Hindlimb muscle (tissue), 1 donor: ENCODE measurements around the gene GPHN. TPM values are rescaled to one million over a fixed set of nuclear protein-coding genes. Genes with fewer than 3 reads are reported as not detected.

Experiments used
- DNase-seq: peaks from one replicate; pipeline ENCODE4 v3.0.0-alpha.2; 2013
- polyA plus RNA-seq: library from polyadenylated mRNA; unstranded; fragments of 120-200 nt; gene quantifications from one replicate; pipeline ENCODE4 v1.2.1, GENCODE V29; 2013; ENCODE audit not compliant: insufficient read length

The GPHN gene
- 12.4 TPM for polyA plus RNA-seq

GRCh38 chr14:66507722-66508546, at the start of gene GPHN:
TSS of gene GPHN (plus strand) at chr14:66508147.
- DNase-seq: peak; percentile 97

- DNase-seq: no peak
Observed at GRCh38 chr14:66459603-66460002, 48.3 kb upstream of the GPHN start.

GRCh38 chr14:66464261-66464660, 43.7 kb upstream of the GPHN start:
- DNase-seq: no peak

DNA sequence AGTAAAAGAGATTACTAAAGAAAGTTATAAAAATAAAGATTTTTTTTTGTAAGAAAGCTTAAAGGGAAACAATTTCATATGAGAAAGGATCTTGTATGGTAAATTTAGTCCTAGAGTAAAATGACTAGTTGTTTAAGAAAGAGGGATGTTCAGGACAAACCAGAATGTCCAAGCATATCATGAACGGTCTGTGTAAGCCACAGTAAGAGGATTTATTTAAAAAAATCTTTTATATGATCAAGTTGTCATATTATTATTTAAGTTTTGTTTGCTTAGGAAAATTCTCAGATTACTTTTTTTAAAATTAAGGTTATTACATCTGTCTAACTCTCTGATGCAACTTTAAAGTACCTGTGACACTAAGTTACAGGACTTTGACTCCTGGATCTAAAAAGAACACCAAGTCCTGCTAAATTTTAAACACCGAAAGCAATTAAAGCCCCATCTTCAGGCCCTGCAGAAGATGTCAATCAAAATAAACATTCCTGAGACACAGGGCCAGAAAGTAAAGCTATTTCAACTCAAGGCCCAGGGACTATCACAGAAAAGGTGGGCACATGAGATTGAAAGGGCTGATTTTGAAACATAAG, 39.1 kb upstream of the GPHN start:
- DNase-seq: no peak

- no peak for DNase-seq
Observed at GRCh38 chr14:66471584-66471983, 36.4 kb upstream of the GPHN start.

DNA sequence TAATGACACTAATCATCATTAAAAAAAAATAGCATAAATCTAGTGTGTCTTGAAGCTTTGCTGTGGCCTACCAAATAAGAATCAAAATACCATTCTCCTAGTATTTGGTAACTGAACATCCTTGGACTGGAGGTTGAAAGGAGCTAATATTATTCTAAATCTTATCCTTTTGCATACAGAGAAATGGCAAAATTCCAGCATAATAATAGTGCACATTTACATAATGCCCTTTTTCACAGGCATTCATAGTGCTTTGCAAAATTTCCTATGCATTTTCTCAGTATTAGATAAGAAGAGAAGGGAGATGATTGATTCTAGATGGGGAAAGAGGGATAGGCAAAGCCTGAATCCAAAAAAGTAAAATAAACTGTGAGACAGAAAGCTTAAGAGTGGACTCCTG, 35.7 kb upstream of the GPHN start:
- DNase-seq: no peak

DNA sequence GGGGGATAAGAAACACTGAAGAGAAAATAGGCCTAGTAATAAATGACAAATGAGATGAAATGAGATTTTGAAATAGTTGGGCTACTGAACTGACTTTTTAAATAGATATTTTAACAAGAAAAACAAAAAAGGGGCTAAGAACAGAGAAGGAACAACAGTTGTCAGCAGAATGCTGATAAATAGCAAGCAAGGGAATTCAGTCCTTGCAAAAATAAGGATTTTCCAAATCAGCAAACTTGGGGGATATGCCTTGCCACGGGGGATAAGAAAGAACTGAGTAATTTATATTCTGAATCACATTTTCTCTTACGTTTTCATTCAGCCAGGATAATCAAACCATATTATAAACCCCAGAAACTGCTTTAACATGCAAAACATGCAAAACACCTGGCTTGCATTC, 34.7 kb upstream of the GPHN start:
- DNase-seq: no peak

DNA sequence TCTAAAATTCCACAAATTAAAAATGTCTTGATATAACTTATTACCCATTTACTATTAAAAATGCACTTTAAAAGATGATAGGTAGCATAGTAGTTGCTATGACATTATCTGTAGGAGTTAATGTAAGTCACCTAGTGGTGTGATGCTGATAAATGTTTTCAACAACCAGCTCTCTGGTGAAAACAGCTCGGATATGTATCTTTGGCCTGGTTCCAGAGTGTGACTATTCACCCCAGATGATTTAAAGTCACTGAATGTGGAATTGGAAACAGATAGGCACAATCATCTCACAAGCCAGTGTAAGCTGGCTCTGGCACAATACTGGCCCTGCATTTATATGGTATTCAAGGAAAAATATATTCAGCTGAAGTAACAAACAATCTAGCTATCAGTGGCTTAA, 31.0 kb upstream of the GPHN start:
- DNase-seq: no peak

DNA sequence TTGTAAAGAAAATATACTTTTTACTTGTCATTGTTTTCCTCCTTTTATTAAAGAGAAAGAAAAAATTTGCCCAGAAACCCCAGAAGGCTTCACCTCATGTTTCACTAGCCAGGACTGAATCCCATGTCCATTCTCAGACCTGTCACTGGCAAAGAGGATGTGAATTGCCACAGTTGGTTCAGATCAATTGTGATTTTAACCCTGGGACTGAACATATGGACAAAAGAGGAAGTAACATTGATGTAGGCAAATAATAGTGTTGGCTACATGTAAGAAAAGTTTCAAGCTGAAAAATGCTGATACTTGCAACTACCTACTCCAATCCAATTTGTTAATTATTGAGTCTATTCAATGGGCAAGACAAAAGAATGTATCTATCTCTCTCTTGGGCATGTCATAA, 30.4 kb upstream of the GPHN start:
- no peak for DNase-seq

DNA sequence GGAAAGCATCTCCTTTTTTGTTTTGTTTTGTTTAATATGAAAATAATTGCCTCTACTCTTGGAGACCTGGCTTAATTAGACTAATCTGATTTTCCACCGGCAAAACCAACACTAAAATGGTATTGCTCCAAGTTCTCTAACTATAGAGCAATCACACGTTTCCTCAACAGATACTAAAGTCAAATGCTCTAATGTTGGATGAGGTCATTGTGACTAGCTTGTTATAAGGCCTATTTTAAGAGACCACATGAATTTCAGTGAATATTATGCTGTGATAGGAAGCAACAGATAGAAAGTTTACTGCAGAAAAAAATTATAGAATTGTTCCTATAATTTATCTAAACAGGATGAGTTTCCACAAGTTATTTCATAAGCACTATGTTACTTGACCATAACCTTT, 25.1 kb upstream of the GPHN start:
- no peak for DNase-seq

- no peak for DNase-seq
Observed at GRCh38 chr14:66483322-66483721, 24.6 kb upstream of the GPHN start.

GRCh38 chr14:66485029-66485428, 22.9 kb upstream of the GPHN start:
- no peak for DNase-seq

- no peak for DNase-seq
Observed at GRCh38 chr14:66485910-66486421, 22.0 kb upstream of the GPHN start, which contains the start of gene CCDC196. TSS of gene CCDC196 (plus strand) at chr14:66486371. CDS start at chr14:66486503, 132 bp downstream.

- no peak for DNase-seq
Observed at GRCh38 chr14:66487164-66487563, 20.8 kb upstream of the GPHN start.

DNA sequence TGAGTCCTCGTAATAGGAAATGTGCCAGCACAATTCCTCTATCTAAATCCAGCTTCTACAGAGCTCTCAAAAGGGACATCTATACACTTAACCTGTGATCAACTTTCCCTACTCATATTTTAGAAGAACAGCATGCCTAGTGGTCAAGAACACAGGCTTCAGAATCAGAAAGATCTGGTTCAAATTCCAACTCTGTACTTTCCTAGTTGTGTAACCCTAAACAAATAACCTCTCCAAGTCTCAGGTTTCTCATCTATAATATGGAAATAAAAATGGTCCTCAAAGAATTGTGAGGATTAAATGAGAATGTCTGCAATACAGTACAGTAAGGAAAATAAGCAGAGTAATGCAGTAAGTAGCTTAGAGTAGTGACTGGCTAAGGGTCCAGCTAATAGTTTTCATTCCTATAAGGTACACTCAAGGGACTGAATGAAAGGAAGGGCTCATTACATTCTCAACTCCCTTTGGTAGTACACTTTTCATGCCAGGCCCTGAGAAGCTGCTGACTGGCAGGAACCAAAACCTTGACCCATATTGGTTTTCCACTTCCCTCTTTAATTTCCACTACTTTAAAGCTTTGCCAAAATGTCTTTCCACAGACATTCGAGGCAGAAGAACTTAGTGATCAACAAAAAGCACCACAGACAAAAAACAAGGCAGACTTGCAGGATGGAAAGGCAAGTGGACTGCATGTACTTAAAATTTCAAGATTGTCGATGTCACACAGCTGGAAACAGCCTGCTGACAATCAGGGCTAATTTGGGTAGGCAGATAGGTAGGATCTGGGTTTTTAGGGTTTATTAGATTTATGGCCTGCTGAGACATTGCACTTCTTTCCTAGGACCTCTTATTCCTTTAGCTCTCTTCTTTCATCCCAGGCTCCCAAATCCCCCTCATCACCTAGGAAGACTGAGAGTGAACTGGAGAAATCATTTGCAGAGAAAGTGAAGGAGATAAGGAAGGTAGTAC, 17.5 kb upstream of the GPHN start:
- DNase-seq: no peak

GRCh38 chr14:66493750-66494149, 14.2 kb upstream of the GPHN start:
- no peak for DNase-seq

- DNase-seq: peak; percentile 60
Observed at GRCh38 chr14:66495218-66496098, 12.5 kb upstream of the GPHN start.

GRCh38 chr14:66496188-66496807, 11.6 kb upstream of the GPHN start:
- no peak for DNase-seq

DNA sequence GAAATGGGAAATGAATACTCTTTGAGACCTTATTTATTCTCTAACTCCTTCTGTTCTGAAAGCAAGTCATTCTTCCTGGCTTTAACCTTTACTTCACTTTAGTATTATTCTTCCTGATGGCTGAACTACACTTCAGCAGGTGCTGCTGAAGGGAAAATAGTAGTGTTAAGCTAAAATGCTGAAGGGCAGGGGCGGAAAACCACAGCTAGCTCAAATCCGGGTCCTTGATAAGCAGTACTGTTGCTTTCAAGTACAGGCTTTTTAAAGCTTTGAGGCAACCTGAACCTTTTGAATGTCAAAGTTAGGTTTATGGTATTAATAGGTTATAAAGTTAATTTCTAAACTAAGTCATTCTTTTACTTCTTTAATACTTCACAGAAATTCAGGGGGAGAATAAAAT, 11.0 kb upstream of the GPHN start:
- no peak for DNase-seq

DNA sequence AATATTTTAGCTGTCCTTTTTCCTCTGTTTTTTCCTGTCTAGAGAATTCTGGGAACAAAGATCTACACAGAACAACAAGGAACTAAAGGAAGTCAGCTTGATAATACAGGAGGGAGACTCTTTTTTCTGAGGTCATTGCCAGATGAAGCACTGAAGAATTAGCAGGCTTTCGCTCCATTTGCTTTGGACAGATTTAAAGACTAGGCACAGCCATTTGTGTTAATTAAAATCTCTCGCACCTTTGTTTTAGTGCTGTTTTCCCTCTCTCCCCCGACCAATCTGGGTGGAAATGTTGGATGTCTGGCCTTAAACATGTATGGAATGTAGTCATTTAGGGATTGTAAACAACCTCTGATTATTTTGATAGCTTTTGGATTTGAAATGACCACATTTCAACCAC, 9.6 kb upstream of the GPHN start:
- no peak for DNase-seq

- no peak for DNase-seq
Observed at GRCh38 chr14:66501592-66501991, 6.4 kb upstream of the GPHN start.
